ENCODE data around the gene SGSM2. TPM values are rescaled to one million over a fixed set of nuclear protein-coding genes. Genes with fewer than 3 reads are reported as not detected.

Gene SGSM2
- total and polyA plus RNA-seq, 2 experiments from 2014 or later: 13.7 to 52.4 TPM

DNA sequence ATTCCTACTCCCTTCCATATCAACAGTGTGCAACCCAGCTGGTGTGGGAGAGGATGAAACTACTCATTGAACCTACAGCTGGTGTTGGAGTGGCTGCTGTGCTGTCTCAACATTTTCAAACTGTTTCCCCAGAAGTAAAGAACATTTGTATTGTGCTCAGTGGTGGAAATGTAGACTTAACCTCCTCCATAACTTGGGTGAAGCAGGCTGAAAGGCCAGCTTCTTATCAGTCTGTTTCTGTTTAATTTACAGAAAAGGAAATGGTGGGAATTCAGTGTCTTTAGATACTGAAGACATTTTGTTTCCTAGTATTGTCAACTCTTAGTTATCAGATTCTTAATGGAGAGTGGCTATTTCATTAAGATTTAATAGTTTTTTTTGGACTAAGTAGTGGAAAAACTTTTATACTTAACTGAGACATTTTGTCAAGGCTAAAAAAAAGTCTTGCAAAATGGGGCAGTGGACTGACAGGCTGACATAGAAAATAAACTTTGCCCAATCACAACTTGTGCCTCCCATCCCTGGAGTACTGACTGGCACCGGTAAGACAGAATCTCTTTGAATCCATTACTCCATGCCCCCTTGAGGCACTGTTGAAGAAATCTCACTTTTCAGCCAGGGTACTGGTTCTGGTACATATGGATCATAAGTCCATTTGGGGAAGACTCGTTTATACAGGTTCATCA is 13.5 kb upstream of the SGSM2 start (continued):
- TF ChIP-seq, protein P1, sequence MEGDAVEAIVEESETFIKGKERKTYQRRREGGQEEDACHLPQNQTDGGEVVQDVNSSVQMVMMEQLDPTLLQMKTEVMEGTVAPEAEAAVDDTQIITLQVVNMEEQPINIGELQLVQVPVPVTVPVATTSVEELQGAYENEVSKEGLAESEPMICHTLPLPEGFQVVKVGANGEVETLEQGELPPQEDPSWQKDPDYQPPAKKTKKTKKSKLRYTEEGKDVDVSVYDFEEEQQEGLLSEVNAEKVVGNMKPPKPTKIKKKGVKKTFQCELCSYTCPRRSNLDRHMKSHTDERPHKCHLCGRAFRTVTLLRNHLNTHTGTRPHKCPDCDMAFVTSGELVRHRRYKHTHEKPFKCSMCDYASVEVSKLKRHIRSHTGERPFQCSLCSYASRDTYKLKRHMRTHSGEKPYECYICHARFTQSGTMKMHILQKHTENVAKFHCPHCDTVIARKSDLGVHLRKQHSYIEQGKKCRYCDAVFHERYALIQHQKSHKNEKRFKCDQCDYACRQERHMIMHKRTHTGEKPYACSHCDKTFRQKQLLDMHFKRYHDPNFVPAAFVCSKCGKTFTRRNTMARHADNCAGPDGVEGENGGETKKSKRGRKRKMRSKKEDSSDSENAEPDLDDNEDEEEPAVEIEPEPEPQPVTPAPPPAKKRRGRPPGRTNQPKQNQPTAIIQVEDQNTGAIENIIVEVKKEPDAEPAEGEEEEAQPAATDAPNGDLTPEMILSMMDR (conservative IDR thresholded peaks at IDR 0.05; ENCODE audit: low read depth in 2 of 2): no peak
- TF ChIP-seq ZNF114 (CRISPR knock-in tag; IDR thresholded peaks at IDR 0.05): no peak

DNA sequence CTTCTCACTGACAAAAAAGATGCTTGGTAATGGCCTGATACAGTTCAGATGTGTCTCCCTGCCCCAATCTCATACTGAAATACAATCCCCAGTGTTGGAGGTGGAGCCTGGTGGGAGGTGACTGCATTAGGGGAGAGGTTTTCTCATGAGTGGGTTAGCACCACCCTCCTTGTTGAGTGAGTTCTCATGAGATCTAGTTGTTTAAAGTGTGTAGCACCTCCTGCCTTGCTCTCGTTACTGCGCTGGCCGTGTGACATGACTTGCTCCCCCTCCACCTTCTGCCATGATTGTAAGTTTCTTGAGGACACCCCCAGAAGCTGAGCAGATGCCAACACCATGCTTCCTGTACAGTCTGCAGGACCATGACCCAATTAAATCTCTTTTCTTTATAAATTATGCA is 6.0 kb upstream of the SGSM2 start:
- H2AFZ ChIP-seq: no peak overlapping the region
- H3K27ac ChIP-seq (ENCODE audit: low read depth): no peak overlapping the region
- H3K4me3 ChIP-seq: no peak overlapping the region
- Mint-ChIP-seq H3K4me3 (no peak overlapping the region), H3K27me3 (ENCODE audit: insufficient read depth, low read depth, poor library complexity) (peaks cover 8% of the 10 kb centered on the region), H3K9me3 (peaks cover 2% of the 10 kb centered on the region; the same call in 1 of the 3 replicates), H3K4me1 (peaks cover 5% of the 10 kb centered on the region; the same call in 2 of the 3 replicates), H3K27ac (no peak overlapping the region), H3K36me3 (ENCODE audit: low read depth) (peaks cover 3% of the 10 kb centered on the region; the same call in 2 of the 3 replicates)
- peaks cover 44% of the 10 kb centered on the region for H3F3A ChIP-seq (replicated peaks; ENCODE audit: low read depth)
- ATAC-seq (no peak), DNase-seq (ENCODE audit: low spot score) (no peak)
- H3K9me2 ChIP-seq (ENCODE audit: insufficient read depth): no peaks in the 10 kb centered on the region
- peaks cover 86% of the 10 kb centered on the region for H3K36me3 ChIP-seq (ENCODE audit: insufficient read depth)
- H4K20me1 ChIP-seq (replicated peaks; ENCODE audit: insufficient read depth): peaks cover 53% of the 10 kb centered on the region
- H3K79me2 ChIP-seq (replicated peaks; ENCODE audit: insufficient read depth): peaks cover 80% of the 10 kb centered on the region
- TF ChIP-seq POLR2AphosphoS5 (IDR thresholded peaks at IDR 0.05; ENCODE audit: low read depth): no peak
- TF ChIP-seq, protein P1 (conservative IDR thresholded peaks at IDR 0.05; ENCODE audit: low read depth in 2 of 2): no peak
- no peak for TF ChIP-seq CREB1 (CRISPR knock-in tag; IDR thresholded peaks at IDR 0.05; ENCODE audit: low read depth)
- TF ChIP-seq, protein P2, sequence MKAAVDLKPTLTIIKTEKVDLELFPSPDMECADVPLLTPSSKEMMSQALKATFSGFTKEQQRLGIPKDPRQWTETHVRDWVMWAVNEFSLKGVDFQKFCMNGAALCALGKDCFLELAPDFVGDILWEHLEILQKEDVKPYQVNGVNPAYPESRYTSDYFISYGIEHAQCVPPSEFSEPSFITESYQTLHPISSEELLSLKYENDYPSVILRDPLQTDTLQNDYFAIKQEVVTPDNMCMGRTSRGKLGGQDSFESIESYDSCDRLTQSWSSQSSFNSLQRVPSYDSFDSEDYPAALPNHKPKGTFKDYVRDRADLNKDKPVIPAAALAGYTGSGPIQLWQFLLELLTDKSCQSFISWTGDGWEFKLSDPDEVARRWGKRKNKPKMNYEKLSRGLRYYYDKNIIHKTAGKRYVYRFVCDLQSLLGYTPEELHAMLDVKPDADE (IDR thresholded peaks at IDR 0.05): no peak
- TF ChIP-seq EZH2phosphoT487 (IDR thresholded peaks at IDR 0.05; ENCODE audit: unreplicated experiment): no peak
- TF ChIP-seq ZNF114 (CRISPR knock-in tag; IDR thresholded peaks at IDR 0.05): no peak
- TF ChIP-seq NANOG (IDR thresholded peaks at IDR 0.05; ENCODE audit: borderline replicate concordance): no peak
- peaks cover 15% of the 10 kb centered on the region for H3K4me1 ChIP-seq (ENCODE audit: insufficient read depth)
- H3K4me2 ChIP-seq: no peak overlapping the region
- no peaks in the 10 kb centered on the region for H3K27me3 ChIP-seq (ENCODE audit: insufficient read depth)
